HL-60 (cell line): ENCODE data around the gene SH3RF3.

Source experiments
- DNase-seq, 2 experiments: peaks; one replicate each; pipeline ENCODE4 v3.0.0-alpha.2; 2010 to 2020; ENCODE audit warnings: low read depth in 1 of 2, low spot score in 1 of 2
- H3K27ac ChIP-seq: fragments of 250-450 bp; sonication (Bioruptor Pico); replicated peaks from 2 replicates; pipeline ENCODE4 v1.5.1; 2020; ENCODE audit warnings: mild to moderate bottlenecking, moderate library complexity
- H3K27me3 ChIP-seq: fragments of 250-450 bp; sonication (Bioruptor Pico); 2 replicates; pipeline ENCODE4 v1.5.1; 2021; ENCODE audit warnings: mild to moderate bottlenecking, moderate library complexity; ENCODE audit not compliant: insufficient read depth, poor library complexity, severe bottlenecking
- H3K4me3 ChIP-seq: replicated peaks from 2 replicates; pipeline ENCODE4 v1.5.1; 2011; ENCODE audit warnings: mild to moderate bottlenecking, control low read depth, low read length; ENCODE audit not compliant: insufficient read depth
- CTCF ChIP-seq: IDR thresholded peaks from one replicate; pipeline ENCODE4 v1.5.1; 2011; ENCODE audit warnings: low read length, control low read depth, inconsistent platforms; ENCODE audit not compliant: insufficient read depth
- GABPA ChIP-seq: IDR thresholded peaks from 2 replicates; pipeline ENCODE4 v1.6.1; 2012; ENCODE audit warnings: low read depth
- POLR2AphosphoS5 ChIP-seq: IDR thresholded peaks from 2 replicates; pipeline ENCODE4 v1.6.1; 2012; ENCODE audit warnings: low read depth
- REST ChIP-seq: IDR thresholded peaks from 2 replicates; pipeline ENCODE4 v1.6.1; 2012; ENCODE audit warnings: low read depth; ENCODE audit not compliant: insufficient replicate concordance
- SPI1 ChIP-seq: IDR thresholded peaks from 2 replicates; pipeline ENCODE4 v1.6.1; 2012; ENCODE audit warnings: low read depth, mild to moderate bottlenecking, borderline replicate concordance

Gene SH3RF3

GRCh38 chr2:109429567-109430328 lies 300.7 kb downstream of the SH3RF3 start:
- Histone ChIP-seq H3K27me3 (no peaks in the 10 kb centered on the region), H3K27ac (no peak overlapping the region), H3K4me3 (no peak overlapping the region)
- no peak for DNase-seq
- TF ChIP-seq REST (no peak), GABPA (no peak), SPI1 (no peak), POLR2AphosphoS5 (no peak), CTCF (no peak)

GRCh38 chr2:109430329-109430636 lies 301.3 kb downstream of the SH3RF3 start:
- no peak overlapping the region for H3K27ac ChIP-seq
- TF ChIP-seq POLR2AphosphoS5: no peak
- TF ChIP-seq REST: no peak
- TF ChIP-seq GABPA: no peak
- TF ChIP-seq CTCF: no peak
- TF ChIP-seq SPI1: no peak
- DNase-seq: no peak
- no peaks in the 10 kb centered on the region for H3K27me3 ChIP-seq
- no peak overlapping the region for H3K4me3 ChIP-seq

GRCh38 chr2:109432421-109432820 lies 303.4 kb downstream of the SH3RF3 start:
- no peak overlapping the region for H3K27ac ChIP-seq
- H3K4me3 ChIP-seq: no peak overlapping the region
- no peak for DNase-seq
- no peak for TF ChIP-seq SPI1
- no peak for TF ChIP-seq GABPA
- TF ChIP-seq CTCF: no peak
- TF ChIP-seq POLR2AphosphoS5: no peak
- TF ChIP-seq REST: no peak
- H3K27me3 ChIP-seq: no peaks in the 10 kb centered on the region
